NCI-H524 (cell line): Measurements from ENCODE around the gene SPHK2.
A peak's percentile ranks its signal among the peaks of the same experiment; 100 is the strongest.
"Not testable (repeated sequence)": the region's sequence is repeated elsewhere in the genome, so short reads cannot be mapped to it uniquely, and the experiment has no call there.

Experiments
- DNase-seq, 2 experiments: peaks; one replicate each; lab custom pipeline; 2025; lab: John Stamatoyannopoulos, UW

The SPHK2 gene

GRCh38 chr19:48637449-48637947 is 18.2 kb downstream of the SPHK2 start:
- DNase-seq: peak; percentile 100

GRCh38 chr19:48637948-48638830 is 18.9 kb downstream of the SPHK2 start:
- DNase-seq: peak; percentile 87 to 92

GRCh38 chr19:48638831-48639381 is 19.6 kb downstream of the SPHK2 start:
- no peak for DNase-seq

- no peak for DNase-seq
These were observed 20.4 kb downstream of the SPHK2 start for GRCh38 chr19:48639483-48640375.

- DNase-seq: no peak
These were observed 22.5 kb downstream of the SPHK2 start for GRCh38 chr19:48641850-48642249.

- DNase-seq: no peak
These were observed 23.6 kb downstream of the SPHK2 start for GRCh38 chr19:48642862-48643261.

- DNase-seq: no peak
These were observed 25.0 kb downstream of the SPHK2 start for GRCh38 chr19:48644355-48644754.

GRCh38 chr19:48644839-48645619 is 25.7 kb downstream of the SPHK2 start:
- peak; percentile 82 to 89 for DNase-seq

- DNase-seq: peak in 1 of 2 experiments; percentile 72
These were observed 26.3 kb downstream of the SPHK2 start for GRCh38 chr19:48645620-48646000.

- DNase-seq: peak; percentile 95 to 96
These were observed 26.9 kb downstream of the SPHK2 start, which contains the start of gene CA11 for GRCh38 chr19:48646001-48646721. Gene CA11 (minus strand): TSS chr19:48646187. CDS start chr19:48645632, 555 bp downstream.

GRCh38 chr19:48646722-48647216 is 27.5 kb downstream of the SPHK2 start:
- no peak for DNase-seq

- peak; percentile 15 to 56 for DNase-seq
These were observed 28.8 kb downstream of the SPHK2 start for GRCh38 chr19:48648134-48648533.

GRCh38 chr19:48650974-48651682 is 31.8 kb downstream of the SPHK2 start:
- no peak for DNase-seq

GRCh38 chr19:48651683-48652048 is 32.4 kb downstream of the SPHK2 start:
- DNase-seq: no peak

- DNase-seq: peak; percentile 99 to 100
These were observed 35.2 kb downstream of the SPHK2 start for GRCh38 chr19:48654299-48655059.

GRCh38 chr19:48656840-48657474 is 37.7 kb downstream of the SPHK2 start:
- DNase-seq: no peak

GRCh38 chr19:48657828-48658227 is 38.5 kb downstream of the SPHK2 start:
- DNase-seq: not testable (repeated sequence)

- no peak for DNase-seq
These were observed 39.2 kb downstream of the SPHK2 start for GRCh38 chr19:48658483-48658882.

GRCh38 chr19:48659768-48660167 is 40.5 kb downstream of the SPHK2 start:
- no peak for DNase-seq
